ENCODE results near the gene GNB1. TPM values are rescaled to one million over a fixed set of nuclear protein-coding genes. Genes with fewer than 3 reads are reported as not detected.
A peak's percentile ranks its signal among the peaks of the same experiment; 100 is the strongest.

GNB1 gene
- total RNA-seq, 2 experiments from 2014 or later: 138 to 149 TPM

GRCh38 chr1:1835546-1835945 is 55.3 kb downstream of the GNB1 start:
- Histone ChIP-seq H3K36me3 (ENCODE audit: insufficient read depth, low read length) (peaks cover 42% of the 10 kb centered on the region), H3K9me3 (ENCODE audit: control insufficient read depth in 1 of 2, insufficient read depth in 1 of 2, low read length in 2 of 2) (no peaks in the 10 kb centered on the region), H3K27ac (ENCODE audit: low read depth in 1 of 2, low read length in 2 of 2) (no peak overlapping the region), H3K4me1 (ENCODE audit: insufficient read depth, low read length) (peaks cover 17% of the 10 kb centered on the region), H3K4me3 (ENCODE audit: low read length) (no peak overlapping the region), H3K27me3 (ENCODE audit: control insufficient read depth in 1 of 2, insufficient read depth in 2 of 2, low read length in 2 of 2) (no peaks in the 10 kb centered on the region)
- ChIA-PET POLR2A (no interaction called here), CTCF (interaction anchor here (0.7 kb wide), 1 partner anchor 405 kb away, joined by 4 read pairs; no protein-coding TSS in a partner anchor)
- ATAC-seq (ENCODE audit: poor library complexity) (no peak), DNase-seq (no peak)
- Mint-ChIP-seq H3K4me1 (ENCODE audit: low read depth) (peaks cover 29% of the 10 kb centered on the region), H3K4me3 (no peak overlapping the region), H3K27me3 (no peaks in the 10 kb centered on the region), H3K27ac (peak overlapping the region; percentile 59), H3K9me3 (no peaks in the 10 kb centered on the region), H3K36me3 (ENCODE audit: low read depth) (peaks cover 72% of the 10 kb centered on the region)
- intact Hi-C loops (cut with DNase I, micrococcal nuclease): no loop called here
- TF ChIP-seq, protein P1, sequence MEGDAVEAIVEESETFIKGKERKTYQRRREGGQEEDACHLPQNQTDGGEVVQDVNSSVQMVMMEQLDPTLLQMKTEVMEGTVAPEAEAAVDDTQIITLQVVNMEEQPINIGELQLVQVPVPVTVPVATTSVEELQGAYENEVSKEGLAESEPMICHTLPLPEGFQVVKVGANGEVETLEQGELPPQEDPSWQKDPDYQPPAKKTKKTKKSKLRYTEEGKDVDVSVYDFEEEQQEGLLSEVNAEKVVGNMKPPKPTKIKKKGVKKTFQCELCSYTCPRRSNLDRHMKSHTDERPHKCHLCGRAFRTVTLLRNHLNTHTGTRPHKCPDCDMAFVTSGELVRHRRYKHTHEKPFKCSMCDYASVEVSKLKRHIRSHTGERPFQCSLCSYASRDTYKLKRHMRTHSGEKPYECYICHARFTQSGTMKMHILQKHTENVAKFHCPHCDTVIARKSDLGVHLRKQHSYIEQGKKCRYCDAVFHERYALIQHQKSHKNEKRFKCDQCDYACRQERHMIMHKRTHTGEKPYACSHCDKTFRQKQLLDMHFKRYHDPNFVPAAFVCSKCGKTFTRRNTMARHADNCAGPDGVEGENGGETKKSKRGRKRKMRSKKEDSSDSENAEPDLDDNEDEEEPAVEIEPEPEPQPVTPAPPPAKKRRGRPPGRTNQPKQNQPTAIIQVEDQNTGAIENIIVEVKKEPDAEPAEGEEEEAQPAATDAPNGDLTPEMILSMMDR (IDR thresholded peaks at IDR 0.05): no peak

DNA sequence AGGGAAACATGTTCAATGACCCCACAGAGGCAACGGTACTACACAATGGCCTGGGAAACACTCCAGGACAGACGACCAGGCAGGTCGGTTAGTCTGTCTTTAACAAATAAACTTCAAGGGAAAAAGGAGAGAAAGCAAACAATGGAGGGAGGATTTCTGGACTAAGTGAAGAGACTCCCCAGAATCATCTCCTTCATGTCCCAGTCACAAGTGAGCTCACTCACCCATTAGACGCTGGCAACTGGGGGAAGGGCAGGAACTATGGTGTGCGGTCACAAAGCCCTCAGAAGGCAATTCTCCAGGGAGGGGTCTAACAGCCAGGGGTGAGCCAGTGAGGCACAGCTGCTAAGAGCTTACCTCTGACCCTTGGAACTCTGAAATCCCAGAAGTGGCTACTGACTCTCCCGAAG is 57.0 kb downstream of the GNB1 start:
- peaks cover 13% of the 10 kb centered on the region for H3K4me1 ChIP-seq (ENCODE audit: insufficient read depth, low read length)
- H3K27ac Mint-ChIP-seq: peak overlapping the region; percentile 28
- H3K27me3 Mint-ChIP-seq: no peaks in the 10 kb centered on the region
- no peak overlapping the region for H3K4me3 ChIP-seq (ENCODE audit: low read length)
- intact Hi-C loops (cut with DNase I, micrococcal nuclease): no loop called here
- H3K27ac ChIP-seq (ENCODE audit: low read depth in 1 of 2, low read length in 2 of 2): no peak overlapping the region
- ATAC-seq (ENCODE audit: poor library complexity) (no peak), DNase-seq (no peak)
- H3K4me1 Mint-ChIP-seq (ENCODE audit: low read depth): peaks cover 30% of the 10 kb centered on the region
- peaks cover 72% of the 10 kb centered on the region for H3K36me3 Mint-ChIP-seq (ENCODE audit: low read depth)
- H3K9me3 ChIP-seq (ENCODE audit: control insufficient read depth in 1 of 2, insufficient read depth in 1 of 2, low read length in 2 of 2): no peaks in the 10 kb centered on the region
- TF ChIP-seq, protein P1 (IDR thresholded peaks at IDR 0.05): no peak
- no peaks in the 10 kb centered on the region for H3K9me3 Mint-ChIP-seq
- H3K4me3 Mint-ChIP-seq: no peak overlapping the region
- ChIA-PET POLR2A (interaction anchor here (0.7 kb wide), 1 partner anchor 75 kb away, joined by 3 read pairs; no protein-coding TSS in a partner anchor), CTCF (no interaction called here)
- no peaks in the 10 kb centered on the region for H3K27me3 ChIP-seq (ENCODE audit: control insufficient read depth in 1 of 2, insufficient read depth in 2 of 2, low read length in 2 of 2)
- peaks cover 46% of the 10 kb centered on the region for H3K36me3 ChIP-seq (ENCODE audit: insufficient read depth, low read length)

DNA sequence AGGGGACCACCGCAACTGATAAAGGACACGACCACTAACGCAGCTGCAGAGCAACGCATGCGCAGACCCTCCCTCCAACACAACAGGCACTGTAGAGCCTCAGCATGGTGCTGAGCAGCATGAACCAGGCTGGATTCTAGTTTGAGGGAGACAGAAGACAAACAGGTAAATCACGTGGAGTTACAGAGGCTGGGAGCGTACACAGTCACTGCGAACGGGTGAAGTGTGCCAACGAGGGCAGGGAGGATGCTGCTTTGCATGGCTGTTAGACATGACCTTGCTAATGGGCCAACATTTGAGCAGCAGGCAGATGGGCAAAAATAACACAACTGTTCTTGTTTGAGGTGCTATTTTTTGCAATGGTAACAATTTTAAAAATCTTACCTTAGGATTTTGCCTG is 57.4 kb downstream of the GNB1 start:
- TF ChIP-seq, protein P1 (IDR thresholded peaks at IDR 0.05): no peak
- H3K27ac Mint-ChIP-seq: peak overlapping the region; percentile 28
- intact Hi-C loops (cut with DNase I, micrococcal nuclease): no loop called here
- peaks cover 68% of the 10 kb centered on the region for H3K36me3 Mint-ChIP-seq (ENCODE audit: low read depth)
- peaks cover 31% of the 10 kb centered on the region for H3K4me1 Mint-ChIP-seq (ENCODE audit: low read depth)
- CTCF ChIA-PET: no interaction called here
- no peak overlapping the region for H3K4me3 Mint-ChIP-seq
- no peak overlapping the region for H3K4me3 ChIP-seq (ENCODE audit: low read length)
- POLR2A ChIA-PET: interaction anchor here (0.7 kb wide), 1 partner anchor 76 kb away, joined by 3 read pairs; no protein-coding TSS in a partner anchor
- H3K9me3 Mint-ChIP-seq: no peaks in the 10 kb centered on the region
- ATAC-seq (ENCODE audit: poor library complexity) (no peak), DNase-seq (no peak)
- no peaks in the 10 kb centered on the region for H3K9me3 ChIP-seq (ENCODE audit: control insufficient read depth in 1 of 2, insufficient read depth in 1 of 2, low read length in 2 of 2)
- H3K36me3 ChIP-seq (ENCODE audit: insufficient read depth, low read length): peaks cover 42% of the 10 kb centered on the region
- no peak overlapping the region for H3K27ac ChIP-seq (ENCODE audit: low read depth in 1 of 2, low read length in 2 of 2)
- peaks cover 13% of the 10 kb centered on the region for H3K4me1 ChIP-seq (ENCODE audit: insufficient read depth, low read length)
- no peaks in the 10 kb centered on the region for H3K27me3 Mint-ChIP-seq
- no peaks in the 10 kb centered on the region for H3K27me3 ChIP-seq (ENCODE audit: control insufficient read depth in 1 of 2, insufficient read depth in 2 of 2, low read length in 2 of 2)

All from CD4-positive, alpha-beta T cell (primary cell).